ENCODE measurements around the gene DHRS11. TPM values are rescaled to one million over a fixed set of nuclear protein-coding genes. Genes with fewer than 3 reads are reported as not detected.
"Not testable (repeated sequence)": the region's sequence is repeated elsewhere in the genome, so short reads cannot be mapped to it uniquely, and the experiment has no call there.

The DHRS11 gene
- total RNA-seq, 1 donor from 2014 or later = 13.4 TPM

DNA sequence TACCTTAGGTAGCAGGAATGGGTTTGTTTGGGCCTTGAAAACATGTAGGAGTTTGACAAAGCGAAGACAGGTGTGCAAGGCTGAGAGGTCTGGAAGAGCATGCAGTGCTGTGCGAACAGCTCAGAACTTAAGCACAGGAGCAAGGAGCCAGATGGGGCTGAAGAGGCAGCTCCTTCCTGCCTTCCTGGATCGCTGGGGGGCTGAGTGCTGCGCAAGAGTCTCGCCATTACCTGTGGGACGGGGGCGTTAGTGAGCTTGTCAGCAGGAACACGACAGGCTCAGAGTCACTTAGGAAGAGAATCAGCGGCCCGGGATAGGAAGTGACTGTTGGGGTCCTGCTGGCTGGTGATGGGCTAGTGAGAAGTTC is 9.2 kb downstream of the DHRS11 start:
- peak overlapping the region; percentile 85 for H3K27ac Mint-ChIP-seq (ENCODE audit: unreplicated experiment)
- DNase-seq = no peak
- H3K4me3 Mint-ChIP-seq (ENCODE audit: unreplicated experiment) = peak overlapping the region; percentile 91
- no peaks in the 10 kb centered on the region for H3K9me3 Mint-ChIP-seq (ENCODE audit: unreplicated experiment)
- H3K27me3 Mint-ChIP-seq (ENCODE audit: unreplicated experiment) = peaks cover 8% of the 10 kb centered on the region
- TF ChIP-seq, protein P1, sequence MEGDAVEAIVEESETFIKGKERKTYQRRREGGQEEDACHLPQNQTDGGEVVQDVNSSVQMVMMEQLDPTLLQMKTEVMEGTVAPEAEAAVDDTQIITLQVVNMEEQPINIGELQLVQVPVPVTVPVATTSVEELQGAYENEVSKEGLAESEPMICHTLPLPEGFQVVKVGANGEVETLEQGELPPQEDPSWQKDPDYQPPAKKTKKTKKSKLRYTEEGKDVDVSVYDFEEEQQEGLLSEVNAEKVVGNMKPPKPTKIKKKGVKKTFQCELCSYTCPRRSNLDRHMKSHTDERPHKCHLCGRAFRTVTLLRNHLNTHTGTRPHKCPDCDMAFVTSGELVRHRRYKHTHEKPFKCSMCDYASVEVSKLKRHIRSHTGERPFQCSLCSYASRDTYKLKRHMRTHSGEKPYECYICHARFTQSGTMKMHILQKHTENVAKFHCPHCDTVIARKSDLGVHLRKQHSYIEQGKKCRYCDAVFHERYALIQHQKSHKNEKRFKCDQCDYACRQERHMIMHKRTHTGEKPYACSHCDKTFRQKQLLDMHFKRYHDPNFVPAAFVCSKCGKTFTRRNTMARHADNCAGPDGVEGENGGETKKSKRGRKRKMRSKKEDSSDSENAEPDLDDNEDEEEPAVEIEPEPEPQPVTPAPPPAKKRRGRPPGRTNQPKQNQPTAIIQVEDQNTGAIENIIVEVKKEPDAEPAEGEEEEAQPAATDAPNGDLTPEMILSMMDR (IDR thresholded peaks at IDR 0.05; ENCODE audit: partially characterized antibody, unreplicated experiment) = no peak
- peaks cover 15% of the 10 kb centered on the region for H3K4me1 Mint-ChIP-seq (ENCODE audit: low read depth, unreplicated experiment)
- no peaks in the 10 kb centered on the region for H3K36me3 Mint-ChIP-seq (ENCODE audit: unreplicated experiment)

DNA sequence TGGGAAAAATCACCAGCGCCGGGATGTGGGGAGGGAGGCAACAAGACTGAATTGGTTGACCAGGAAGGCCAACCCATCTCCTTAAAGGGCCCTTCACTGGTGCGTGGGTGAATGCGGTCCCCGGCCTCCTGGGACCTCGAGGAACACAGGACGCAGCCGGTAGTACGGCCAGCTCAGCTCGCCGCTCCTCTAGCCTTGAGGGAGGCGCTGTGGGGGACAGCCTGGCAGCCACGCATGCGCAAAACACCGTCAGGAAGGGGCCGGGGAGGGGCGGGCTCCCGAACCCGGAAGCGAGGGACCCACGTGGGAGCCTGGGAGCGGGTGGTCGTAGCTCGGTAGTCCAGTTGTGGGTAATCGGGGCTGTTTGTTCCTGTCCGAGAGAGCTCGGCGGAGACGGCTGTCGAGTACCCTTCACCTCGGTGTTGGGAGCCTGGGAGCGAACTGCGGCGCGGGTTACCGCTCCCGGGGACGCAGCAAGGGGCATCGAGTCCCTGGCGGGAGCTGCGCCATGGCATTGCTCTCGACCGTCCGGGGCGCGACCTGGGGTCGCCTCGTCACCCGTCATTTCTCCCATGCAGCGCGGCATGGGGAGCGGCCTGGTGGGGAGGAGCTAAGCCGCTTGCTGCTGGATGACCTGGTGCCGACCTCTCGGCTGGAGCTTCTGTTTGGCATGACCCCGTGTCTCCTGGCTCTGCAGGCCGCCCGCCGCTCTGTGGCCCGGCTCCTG is 9.8 kb downstream of the DHRS11 start, which contains the start of gene MRM1:
Gene MRM1 (plus strand): TSS at position 281 of the 727 bp plus-strand sequence. CDS start 228 bp downstream, at position 509.
- TF ChIP-seq, protein P1 (IDR thresholded peaks at IDR 0.05; ENCODE audit: partially characterized antibody, unreplicated experiment) = peak; percentile 13
- H3K27ac Mint-ChIP-seq (ENCODE audit: unreplicated experiment) = peak within 1 kb of the TSS; percentile 85
- H3K4me1 Mint-ChIP-seq (ENCODE audit: low read depth, unreplicated experiment) = peaks cover 15% of the 10 kb centered on the region
- no peaks in the 10 kb centered on the region for H3K9me3 Mint-ChIP-seq (ENCODE audit: unreplicated experiment)
- peak within 1 kb of the TSS; percentile 91 for H3K4me3 Mint-ChIP-seq (ENCODE audit: unreplicated experiment)
- H3K27me3 Mint-ChIP-seq (ENCODE audit: unreplicated experiment) = peaks cover 8% of the 10 kb centered on the region
- peak; percentile 97 for DNase-seq
- no peaks in the 10 kb centered on the region for H3K36me3 Mint-ChIP-seq (ENCODE audit: unreplicated experiment)

DNA sequence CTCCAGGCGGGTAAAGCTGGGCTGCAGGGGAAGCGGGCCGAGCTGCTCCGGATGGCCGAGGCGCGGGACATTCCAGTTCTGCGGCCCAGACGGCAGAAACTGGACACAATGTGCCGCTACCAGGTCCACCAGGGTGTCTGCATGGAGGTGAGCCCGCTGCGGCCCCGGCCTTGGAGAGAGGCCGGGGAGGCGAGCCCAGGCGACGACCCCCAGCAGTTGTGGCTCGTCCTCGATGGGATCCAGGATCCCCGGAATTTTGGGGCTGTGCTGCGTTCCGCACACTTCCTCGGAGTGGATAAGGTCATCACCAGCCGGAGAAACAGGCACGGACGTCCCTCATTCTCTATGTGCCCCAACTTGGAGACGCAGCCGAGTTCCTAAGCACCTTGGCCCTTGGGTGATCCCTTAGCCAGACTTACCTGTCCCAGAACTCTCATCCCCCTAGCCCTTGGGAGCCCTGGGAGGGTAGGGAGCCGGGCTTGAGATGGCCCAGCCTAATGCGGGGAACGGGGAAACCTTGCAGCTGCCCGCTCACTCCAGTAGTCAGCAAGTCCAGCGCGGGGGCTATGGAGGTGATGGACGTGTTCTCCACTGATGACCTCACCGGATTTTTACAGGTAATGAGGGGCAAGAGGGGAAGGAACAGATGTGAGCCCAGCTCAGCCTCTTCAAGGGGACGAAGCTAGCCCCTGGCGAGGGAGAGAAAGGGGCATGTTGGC is 10.5 kb downstream of the DHRS11 start:
- H3K9me3 Mint-ChIP-seq (ENCODE audit: unreplicated experiment) = no peaks in the 10 kb centered on the region
- TF ChIP-seq, protein P1 (IDR thresholded peaks at IDR 0.05; ENCODE audit: partially characterized antibody, unreplicated experiment) = no peak
- peak overlapping the region; percentile 91 for H3K4me3 Mint-ChIP-seq (ENCODE audit: unreplicated experiment)
- H3K27ac Mint-ChIP-seq (ENCODE audit: unreplicated experiment) = no peak overlapping the region
- no peaks in the 10 kb centered on the region for H3K36me3 Mint-ChIP-seq (ENCODE audit: unreplicated experiment)
- DNase-seq = no peak
- H3K27me3 Mint-ChIP-seq (ENCODE audit: unreplicated experiment) = peaks cover 8% of the 10 kb centered on the region
- H3K4me1 Mint-ChIP-seq (ENCODE audit: low read depth, unreplicated experiment) = peaks cover 15% of the 10 kb centered on the region

DNA sequence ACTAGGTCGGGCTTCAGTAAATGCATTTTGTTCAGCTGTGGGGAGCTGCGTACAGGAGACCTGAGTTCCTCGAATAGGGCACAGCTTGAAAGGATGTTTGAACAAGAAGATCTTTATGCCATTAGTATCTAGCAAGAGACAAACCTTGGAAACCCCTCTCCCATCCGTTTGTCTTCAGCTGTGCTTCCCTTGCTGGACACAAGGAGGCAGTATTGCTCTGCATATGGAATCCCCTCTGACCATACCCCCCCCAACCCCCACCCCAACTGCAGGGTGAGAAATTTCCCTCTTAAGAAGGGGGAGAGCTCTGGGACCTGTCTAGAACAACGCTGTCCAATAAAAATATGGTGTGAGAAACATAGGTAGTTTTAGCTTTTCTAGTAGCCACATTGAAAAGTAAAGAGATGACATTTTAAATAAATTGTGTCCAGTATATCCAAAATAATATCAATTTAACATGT is 11.3 kb downstream of the DHRS11 start:
- H3K4me1 Mint-ChIP-seq (ENCODE audit: low read depth, unreplicated experiment) = peaks cover 16% of the 10 kb centered on the region
- H3K36me3 Mint-ChIP-seq (ENCODE audit: unreplicated experiment) = no peaks in the 10 kb centered on the region
- peaks cover 8% of the 10 kb centered on the region for H3K27me3 Mint-ChIP-seq (ENCODE audit: unreplicated experiment)
- no peak overlapping the region for H3K27ac Mint-ChIP-seq (ENCODE audit: unreplicated experiment)
- peak overlapping the region; percentile 84 for H3K4me3 Mint-ChIP-seq (ENCODE audit: unreplicated experiment)
- no peaks in the 10 kb centered on the region for H3K9me3 Mint-ChIP-seq (ENCODE audit: unreplicated experiment)
- peak; percentile 74 for DNase-seq
- TF ChIP-seq, protein P1 (IDR thresholded peaks at IDR 0.05; ENCODE audit: partially characterized antibody, unreplicated experiment) = peak; percentile 93

DNA sequence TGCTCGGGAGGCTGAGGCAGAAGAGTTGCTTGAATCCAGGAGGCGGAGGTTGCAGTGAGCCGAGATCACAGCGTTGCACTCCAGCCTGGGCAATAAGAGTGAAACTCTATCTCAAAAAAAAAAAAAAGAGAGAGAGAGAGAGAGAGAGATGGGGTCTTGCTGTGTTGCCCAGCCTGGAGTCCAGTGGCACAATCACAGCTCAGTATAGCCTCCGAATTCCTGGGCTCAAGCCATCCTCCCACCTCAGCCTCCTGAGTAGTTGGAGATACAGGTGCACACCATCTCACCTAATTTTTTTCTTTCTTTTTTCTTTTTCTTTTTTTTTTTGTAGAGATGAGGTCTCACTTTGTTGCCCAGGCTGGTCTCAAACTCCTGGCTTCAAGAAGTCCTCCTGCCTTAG is 13.3 kb downstream of the DHRS11 start:
- H3K27ac Mint-ChIP-seq (ENCODE audit: unreplicated experiment); H3K36me3 Mint-ChIP-seq (ENCODE audit: unreplicated experiment); DNase-seq; H3K9me3 Mint-ChIP-seq (ENCODE audit: unreplicated experiment); H3K4me3 Mint-ChIP-seq (ENCODE audit: unreplicated experiment); H3K27me3 Mint-ChIP-seq (ENCODE audit: unreplicated experiment): not testable (repeated sequence)
- peaks cover 18% of the 10 kb centered on the region for H3K4me1 Mint-ChIP-seq (ENCODE audit: low read depth, unreplicated experiment)

Measured in glutamatergic neuron (in vitro differentiated cells).